EH (cell line): Measurements from ENCODE around the gene SMPX.

Source experiments
- DNase-seq: peaks from one replicate; pipeline ENCODE4 v3.0.0-alpha.2; 2015; ENCODE audit warnings: low read depth

SMPX gene

GRCh38 chrX:21711848-21712197 lies 46.1 kb downstream of the SMPX start:
- DNase-seq: no peak

DNA sequence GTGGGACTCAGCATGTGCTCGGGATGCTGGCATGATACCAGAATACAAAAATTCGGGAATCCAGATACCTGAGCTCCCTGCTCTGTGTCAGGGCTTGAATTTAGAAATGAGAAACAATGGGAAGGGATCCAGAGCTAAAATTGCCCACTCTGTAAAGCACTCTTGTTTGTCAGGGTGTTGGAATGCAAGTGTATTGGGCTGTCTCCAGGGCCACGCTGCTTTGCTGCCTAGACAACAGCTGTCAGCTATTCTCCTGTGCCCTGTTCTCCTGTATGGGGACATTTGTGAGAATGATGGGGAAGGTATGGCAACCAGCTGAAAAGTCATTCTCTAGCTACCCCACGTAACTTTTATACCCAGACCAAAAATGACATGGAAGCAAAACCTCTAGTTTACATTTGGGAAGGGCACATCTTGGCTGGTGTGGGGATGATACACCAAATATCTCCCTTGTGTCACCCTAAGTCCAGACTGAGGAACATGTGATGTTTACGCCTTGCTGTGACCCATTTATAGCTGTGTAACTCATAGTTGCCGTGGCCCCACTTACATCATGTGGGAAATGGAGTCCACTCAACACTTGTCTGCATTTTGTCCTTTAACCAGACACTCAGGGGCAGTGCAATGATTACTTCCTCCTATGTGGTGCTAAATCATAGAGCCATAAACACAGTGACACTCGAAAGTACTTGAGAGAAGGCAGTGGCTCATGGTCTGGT lies 46.6 kb downstream of the SMPX start:
- no peak for DNase-seq

DNA sequence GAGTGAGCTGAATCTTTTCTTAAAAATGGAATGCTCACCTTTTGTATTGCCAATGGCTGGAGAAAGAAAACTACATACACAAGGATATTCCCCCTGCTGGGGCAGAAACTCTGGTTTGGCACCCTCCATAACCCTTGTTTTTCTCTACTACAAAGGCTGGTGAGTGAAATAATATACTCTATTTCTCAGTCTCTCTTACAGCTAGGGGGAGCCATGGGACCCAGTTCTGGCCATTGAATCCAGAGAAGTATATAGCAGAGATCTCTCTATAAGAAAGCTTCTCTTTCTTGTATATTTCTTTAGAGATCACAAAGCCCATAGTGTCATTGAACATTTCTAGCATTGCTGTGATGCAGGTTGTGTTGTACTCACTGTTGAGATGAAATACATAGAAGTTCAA lies 49.8 kb downstream of the SMPX start:
- no peak for DNase-seq

DNA sequence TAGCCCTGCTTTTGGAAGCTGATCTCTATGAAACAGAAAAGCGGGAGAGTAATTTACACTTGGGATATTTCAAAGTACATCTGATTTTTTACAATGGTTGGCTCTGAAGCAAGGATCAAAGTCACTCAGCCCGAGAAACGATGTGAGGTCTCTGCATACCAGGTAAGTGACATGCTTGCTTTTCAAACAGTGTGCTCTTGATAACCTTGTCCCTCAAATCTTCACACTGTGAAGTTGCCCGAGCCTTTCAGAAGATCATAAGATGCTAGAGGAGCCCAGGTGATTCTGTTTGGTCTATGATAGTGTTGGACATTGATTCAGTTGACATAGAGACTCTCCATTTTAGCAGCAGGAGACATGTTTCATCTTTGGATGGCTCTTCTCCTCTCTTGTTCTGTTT lies 52.7 kb downstream of the SMPX start:
- no peak for DNase-seq

DNA sequence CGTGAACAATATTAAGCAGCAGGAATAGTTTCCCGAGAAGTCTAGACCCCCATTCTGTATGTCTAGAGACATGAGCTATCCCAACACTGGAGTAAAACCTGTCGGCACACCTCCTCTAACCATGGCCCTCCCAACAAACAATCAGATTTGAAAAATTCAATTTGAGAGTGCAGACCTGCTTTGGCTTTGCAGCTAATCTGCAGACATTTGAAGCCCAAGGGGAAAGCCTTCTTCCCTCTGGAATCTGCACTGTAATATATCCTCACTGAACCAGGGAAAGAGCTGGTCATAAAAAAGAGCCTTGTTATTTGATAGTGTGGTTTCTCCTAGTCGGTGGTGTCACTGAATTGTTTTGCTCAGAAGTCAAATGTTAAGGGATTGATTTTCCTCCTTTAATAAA lies 55.2 kb downstream of the SMPX start:
- DNase-seq: no peak

DNA sequence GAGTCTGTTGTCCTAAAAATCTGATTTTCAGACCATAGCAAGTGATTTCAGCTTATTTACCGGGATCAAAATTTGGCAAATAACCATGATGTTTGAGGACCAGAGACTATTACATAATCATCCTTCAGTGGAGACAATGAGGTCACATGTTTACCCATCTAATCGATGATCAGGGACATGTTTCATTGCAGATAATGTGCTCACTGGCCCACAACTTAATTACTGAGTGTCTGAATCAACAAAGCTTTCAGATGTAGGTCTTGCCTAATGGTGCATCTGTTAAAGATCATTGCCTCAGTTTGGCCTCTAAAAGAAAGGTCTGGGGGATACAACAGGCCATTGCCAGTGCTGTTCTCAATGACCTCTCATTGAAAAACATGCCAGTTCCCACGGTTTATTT lies 56.9 kb downstream of the SMPX start:
- DNase-seq: no peak

GRCh38 chrX:21700275-21700674 lies 57.6 kb downstream of the SMPX start:
- no peak for DNase-seq

GRCh38 chrX:21699136-21699535 lies 58.8 kb downstream of the SMPX start:
- peak; percentile 71 for DNase-seq

DNA sequence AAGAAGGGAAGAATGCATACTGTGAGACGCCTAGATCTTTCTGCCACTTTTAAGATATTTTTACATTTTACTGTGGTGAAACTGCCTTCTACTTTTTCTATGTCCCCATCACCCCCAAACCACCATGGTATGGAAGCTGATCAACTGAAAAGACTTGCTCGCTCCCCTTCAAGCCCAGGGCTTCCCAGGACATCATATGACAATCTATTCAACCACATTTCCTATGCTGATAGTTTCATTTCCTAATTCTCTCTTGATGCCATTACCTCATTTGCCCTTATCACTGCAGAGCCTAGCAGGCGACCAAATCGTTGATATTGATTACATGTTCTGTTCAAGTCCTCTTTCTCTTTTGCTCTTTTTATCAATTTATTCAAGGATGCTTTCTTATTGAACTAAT lies 59.6 kb downstream of the SMPX start:
- no peak for DNase-seq

DNA sequence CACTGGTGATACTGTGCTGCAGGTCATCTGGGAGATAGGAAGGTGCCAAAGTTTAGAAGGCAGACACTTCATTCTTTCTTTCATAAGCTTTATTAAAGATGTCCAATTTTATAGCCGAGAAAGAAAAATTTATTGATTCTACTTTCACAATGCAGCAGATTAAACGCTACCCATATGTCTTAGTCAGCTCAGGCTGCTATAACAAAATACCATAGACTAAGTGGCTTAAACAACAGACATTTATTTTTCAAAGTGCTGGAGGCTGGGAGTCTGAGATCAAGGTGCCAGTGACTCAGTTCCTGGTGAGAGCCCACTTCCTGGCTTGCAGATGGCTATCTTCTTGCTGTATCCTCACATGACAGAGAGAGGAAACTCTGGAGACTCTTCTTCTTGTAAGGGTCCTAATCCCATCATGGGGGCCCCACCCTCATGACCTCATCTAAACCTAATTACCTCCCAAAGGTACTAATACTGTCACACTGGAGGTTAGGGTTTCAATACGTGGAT lies 66.4 kb downstream of the SMPX start:
- peak; percentile 39 for DNase-seq

DNA sequence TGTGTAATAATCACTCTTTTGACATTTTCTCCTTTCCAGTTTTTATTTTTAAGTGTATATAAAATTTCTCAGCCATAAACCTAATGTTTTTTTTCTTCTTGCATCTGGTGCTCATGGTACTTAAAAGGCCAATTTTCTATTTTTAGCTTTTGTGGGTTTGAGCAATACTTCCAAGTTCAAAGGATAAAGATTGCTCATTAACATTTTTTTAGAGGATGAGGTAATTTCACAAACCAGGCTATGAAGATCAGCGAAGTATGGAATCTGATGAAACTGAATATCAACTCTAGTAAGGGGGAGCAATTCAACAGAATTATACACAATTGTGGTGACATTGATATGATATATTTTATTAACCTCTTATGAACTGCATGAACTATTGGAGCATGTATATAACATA lies 74.0 kb downstream of the SMPX start:
- peak; percentile 81 for DNase-seq

GRCh38 chrX:21678048-21678612 lies 79.8 kb downstream of the SMPX start:
- DNase-seq: no peak

- no peak for DNase-seq
These were observed 82.0 kb downstream of the SMPX start for GRCh38 chrX:21675931-21676330.

DNA sequence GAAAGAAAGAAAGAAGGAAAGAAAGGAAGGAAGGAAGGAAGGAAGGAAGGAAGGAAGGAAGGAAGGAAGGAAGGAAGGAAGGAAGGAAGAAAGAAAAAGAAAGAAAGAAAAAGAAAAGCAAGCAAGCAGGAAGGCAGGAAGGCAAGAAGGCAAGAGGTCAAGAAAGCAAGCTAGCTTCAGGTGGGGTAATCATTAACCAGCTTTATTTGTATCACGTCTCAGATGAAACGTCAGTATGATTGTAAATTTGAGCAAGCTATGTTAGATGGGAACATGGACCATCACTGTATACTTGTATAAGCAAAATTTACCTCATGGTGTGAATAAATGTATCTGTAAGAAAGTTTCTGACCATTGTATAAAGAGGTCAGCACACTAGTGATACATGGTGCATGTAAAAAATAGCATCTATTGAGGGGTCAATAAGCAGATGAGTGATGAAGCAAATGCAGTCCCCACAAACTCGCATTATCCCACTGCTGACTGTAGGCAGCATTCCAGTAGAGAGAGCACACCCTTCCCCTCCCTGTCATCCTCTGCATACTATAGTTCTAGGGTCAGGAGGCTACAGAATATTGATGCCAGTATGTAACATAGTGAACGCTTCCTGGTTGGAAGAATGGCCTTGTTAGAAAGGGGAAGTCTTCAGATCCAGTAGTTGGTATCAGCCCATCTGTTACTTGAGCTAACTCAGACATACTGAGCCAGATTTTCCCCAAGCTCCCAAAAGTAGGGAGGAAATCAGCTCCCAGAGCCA lies 83.3 kb downstream of the SMPX start:
- DNase-seq: no peak

- peak; percentile 49 for DNase-seq
These were observed 91.2 kb downstream of the SMPX start for GRCh38 chrX:21666679-21667078.

DNA sequence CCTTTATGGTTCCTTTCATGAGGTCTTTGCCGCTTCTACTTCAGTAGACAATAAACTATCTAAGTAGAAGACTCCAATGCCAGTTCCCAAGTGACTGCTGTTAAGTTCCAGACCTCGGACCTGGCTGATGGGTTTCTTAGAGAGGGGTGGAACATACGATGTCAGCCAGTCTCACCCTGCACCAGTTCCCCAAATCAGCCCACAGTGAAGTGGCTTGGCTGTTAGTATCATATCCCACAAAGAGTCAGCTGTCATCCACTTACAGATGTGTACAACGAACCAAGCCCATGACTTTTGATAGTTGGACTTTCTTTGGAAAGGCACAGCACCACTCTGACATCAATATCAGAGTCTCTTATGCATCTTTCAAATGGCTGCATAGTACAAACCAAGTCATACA lies 91.7 kb downstream of the SMPX start:
- no peak for DNase-seq

- no peak for DNase-seq
These were observed 95.2 kb downstream of the SMPX start for GRCh38 chrX:21662761-21663160.

GRCh38 chrX:21661316-21661715 lies 96.6 kb downstream of the SMPX start:
- DNase-seq: no peak

DNA sequence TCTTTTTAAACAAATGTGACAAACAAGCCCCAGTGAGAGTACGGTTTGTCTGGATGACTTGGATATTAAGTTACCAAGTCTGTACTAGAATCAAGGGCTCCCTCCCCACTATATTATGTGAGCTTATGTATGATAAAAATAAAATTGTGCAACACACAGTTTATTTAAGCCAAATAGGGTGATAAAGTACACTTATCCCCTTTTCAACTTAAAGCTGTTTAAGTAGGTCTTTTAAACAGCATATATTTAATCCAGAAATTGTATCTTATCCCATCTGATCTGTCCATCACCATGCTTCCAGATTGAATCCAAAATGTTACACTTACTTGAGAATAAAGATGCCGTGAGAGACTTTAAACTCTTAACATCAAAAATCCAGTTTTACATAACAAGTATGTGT lies 97.8 kb downstream of the SMPX start:
- DNase-seq: no peak

- DNase-seq: no peak
These were observed 98.6 kb downstream of the SMPX start for GRCh38 chrX:21659320-21659719.

DNA sequence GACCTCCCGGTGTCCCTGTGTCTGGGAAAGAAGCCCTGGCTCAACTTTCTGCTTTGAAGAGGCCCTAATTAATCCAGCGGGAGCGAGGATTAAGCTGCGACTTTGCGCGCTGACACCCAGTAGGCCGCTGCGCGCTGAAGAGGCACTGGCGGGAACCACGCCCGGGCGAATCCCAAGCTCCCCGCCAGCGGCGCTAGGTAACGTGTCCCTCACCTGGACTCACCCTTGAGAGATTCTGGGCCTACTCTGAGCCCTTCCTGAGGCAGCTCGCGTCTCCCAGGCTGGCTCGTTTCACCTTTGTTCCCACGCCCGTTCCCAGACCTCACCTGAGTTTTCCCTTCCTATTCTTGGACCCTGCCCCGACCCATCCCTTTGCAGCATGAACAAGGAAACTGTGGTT lies 99.2 kb downstream of the SMPX start:
- DNase-seq: no peak

- DNase-seq: no peak
These were observed 99.7 kb downstream of the SMPX start, which contains the start of gene KLHL34 for GRCh38 chrX:21658152-21658737. KLHL34 (minus strand) TSS chrX:21658330; CDS start chrX:21657788, 542 bp downstream.
